T-cell (primary cell): Measurements from ENCODE around the gene BLOC1S1. TPM values are rescaled to one million over a fixed set of nuclear protein-coding genes. Genes with fewer than 3 reads are reported as not detected.

Experiments used
- ATAC-seq, 4 experiments: fragments of 200-7000 bp in 3 of 4; fragments of 150-1000 bp in 1 of 4; cut with Tn5 transposase; replicated peaks in 1 of 4; 1 replicate in 3 of 4; 2 replicates in 1 of 4; pipeline ENCODE4 v1.10.0; 2021; ENCODE audit warnings: moderate library complexity in 3 of 4, mild to moderate bottlenecking in 2 of 4, moderate number of reproducible peaks in 1 of 4
- CTCF ChIA-PET, 2 donors: fragments of 300-600 bp; sonication (Branson Sonifier 250); formaldehyde crosslinking; loops; one replicate each; lab custom pipeline; 2022; ENCODE audit warnings: antibody characterized with exemption in 2 of 2; lab: Charles Lee
- POLR2A ChIA-PET, 2 donors: fragments of 300-600 bp; sonication (Branson Sonifier 250); formaldehyde crosslinking; loops; one replicate each; lab custom pipeline; 2022; ENCODE audit warnings: antibody characterized with exemption in 2 of 2; lab: Charles Lee
- DNase-seq, 35 experiments: peaks; one replicate each; pipeline versions ENCODE4 v3.0.0 to v3.0.0-alpha.2; 2013 to 2023
- H3K27ac ChIP-seq: one replicate; pipeline ENCODE4 v1.5.1; 2013; ENCODE audit warnings: low read length
- H3K27me3 ChIP-seq, 2 experiments: replicated peaks in 1 of 2; 1 replicate in 1 of 2; 2 replicates in 1 of 2; pipeline versions ENCODE4 v1.6.1 to v1.7.0; 2013; ENCODE audit warnings: low read length in 1 of 2, mixed read lengths in 1 of 2; ENCODE audit not compliant: control insufficient read depth in 2 of 2, insufficient read depth in 2 of 2; ENCODE audit errors: extremely low read depth in 1 of 2
- H3K36me3 ChIP-seq, 2 donors: 1 replicate in 1 of 2; 2 replicates in 1 of 2; pipeline versions ENCODE4 v1.6.1 to v1.7.0; 2013; ENCODE audit warnings: low read length in 1 of 2; ENCODE audit not compliant: control insufficient read depth in 2 of 2, insufficient read depth in 1 of 2; ENCODE audit errors: extremely low read depth in 1 of 2
- H3K4me1 ChIP-seq, 2 experiments: 1 replicate in 1 of 2; 2 replicates in 1 of 2; pipeline versions ENCODE4 v1.6.1 to v1.7.0; 2013; ENCODE audit warnings: low read length in 2 of 2, mixed read lengths in 1 of 2; ENCODE audit not compliant: insufficient read depth in 2 of 2, control insufficient read depth in 1 of 2; ENCODE audit errors: extremely low read depth in 1 of 2
- H3K4me3 ChIP-seq, 2 donors: 1 replicate in 1 of 2; 2 replicates in 1 of 2; pipeline versions ENCODE4 v1.5.1 to v1.7.0; 2013; ENCODE audit warnings: mild to moderate bottlenecking in 2 of 2, low read length in 1 of 2, moderate library complexity in 1 of 2; ENCODE audit not compliant: control insufficient read depth in 1 of 2; ENCODE audit errors: extremely low read depth in 1 of 2
- H3K9me3 ChIP-seq: 2 replicates; pipeline ENCODE4 v1.7.0; 2013
- H3K27ac Mint-ChIP-seq, 2 donors: one replicate each; pipeline ENCODE4 v1.8.0; 2020 to 2021; ENCODE audit warnings: mild to moderate bottlenecking in 2 of 2, mixed read lengths in 2 of 2
- H3K27me3 Mint-ChIP-seq, 2 donors: one replicate each; pipeline ENCODE4 v1.8.0; 2021 to 2022; ENCODE audit warnings: mixed read lengths in 2 of 2
- H3K36me3 Mint-ChIP-seq: one replicate; pipeline ENCODE4 v1.8.0; 2021; ENCODE audit warnings: mixed read lengths
- H3K4me1 Mint-ChIP-seq, 3 donors: one replicate each; pipeline ENCODE4 v1.8.0; 2020 to 2022; ENCODE audit warnings: mixed read lengths in 3 of 3, mild to moderate bottlenecking in 1 of 3
- H3K4me3 Mint-ChIP-seq, 3 donors: one replicate each; pipeline ENCODE4 v1.8.0; 2020 to 2022; ENCODE audit warnings: mild to moderate bottlenecking in 3 of 3, mixed read lengths in 3 of 3, moderate library complexity in 3 of 3
- H3K9me3 Mint-ChIP-seq, 3 donors: one replicate each; pipeline ENCODE4 v1.8.0; 2020 to 2022; ENCODE audit warnings: mixed read lengths in 3 of 3
- WGBS: methylation state at CpG from one replicate; pipeline ENCODE4 v1.1.5; 2013; ENCODE audit warnings: missing lambda C conversion rate; ENCODE audit not compliant: insufficient coverage; 5-methylcytosine and 5-hydroxymethylcytosine counted together
- total RNA-seq, 35 experiments: library from RNA in 6 of 35; stranded (reverse) in 6 of 35; fragments of 120-200 nt in 1 of 35; gene quantifications; one replicate each; pipeline versions ENCODE4 v1.2.1 to v1.2.4 and lab custom pipeline; 2013 to 2026

BLOC1S1 gene
- total RNA-seq, 5 donors from 2014 or later (not counting 1 experiment from before 2014, with no cell fraction given), result 49.4 to 76.6 (median 72.7) TPM

- Mint-ChIP-seq H3K27ac (no peak overlapping the region), H3K4me3 (no peak overlapping the region), H3K9me3 (no peaks in the 10 kb centered on the region), H3K27me3 (peaks cover 2 to 5% of the 10 kb centered on the region in 2 donors), H3K4me1 (no peaks in the 10 kb centered on the region), H3K36me3 (no peaks in the 10 kb centered on the region)
- 86% methylated on average over 6 of the region's 7 CpGs for WGBS
- Histone ChIP-seq H3K27me3 (peaks cover 0 to 36% of the 10 kb centered on the region in 2 experiments), H3K27ac (no peak overlapping the region), H3K36me3 (no peaks in the 10 kb centered on the region), H3K4me3 (no peak overlapping the region), H3K4me1 (no peaks in the 10 kb centered on the region), H3K9me3 (no peaks in the 10 kb centered on the region)
- CTCF ChIA-PET, result interaction anchor here in 1 of 2 donors (0.7 kb wide), 1 partner anchor 19 kb away, joined by 4 read pairs; no protein-coding TSS in a partner anchor
- POLR2A ChIA-PET, result no interaction called here
- no peak for DNase-seq
- no peak for ATAC-seq
Observed at GRCh38 chr12:55697686-55698085, 18.2 kb upstream of the BLOC1S1 start.

GRCh38 chr12:55698241-55698955, 17.4 kb upstream of the BLOC1S1 start:
- no peaks in the 10 kb centered on the region for H3K4me1 Mint-ChIP-seq
- WGBS, result 90% methylated on average over 9 of the region's 16 CpGs
- CTCF ChIA-PET, result interaction anchor here in 1 of 2 donors (0.7 kb wide), 1 partner anchor 19 kb away, joined by 4 read pairs; no protein-coding TSS in a partner anchor
- no peak for ATAC-seq
- DNase-seq, result no peak
- no peaks in the 10 kb centered on the region for H3K36me3 Mint-ChIP-seq
- no peak overlapping the region for H3K27ac Mint-ChIP-seq
- Histone ChIP-seq H3K4me1 (no peaks in the 10 kb centered on the region), H3K9me3 (no peaks in the 10 kb centered on the region), H3K36me3 (no peaks in the 10 kb centered on the region), H3K4me3 (no peak overlapping the region), H3K27me3 (peaks cover 0 to 40% of the 10 kb centered on the region in 2 experiments), H3K27ac (no peak overlapping the region)
- POLR2A ChIA-PET, result no interaction called here
- peaks cover 2 to 9% of the 10 kb centered on the region in 2 donors for H3K27me3 Mint-ChIP-seq
- no peak overlapping the region for H3K4me3 Mint-ChIP-seq
- H3K9me3 Mint-ChIP-seq, result no peaks in the 10 kb centered on the region

- Mint-ChIP-seq H3K36me3 (no peaks in the 10 kb centered on the region), H3K4me1 (no peaks in the 10 kb centered on the region), H3K4me3 (no peak overlapping the region), H3K9me3 (no peaks in the 10 kb centered on the region), H3K27ac (no peak overlapping the region), H3K27me3 (peaks cover 2 to 9% of the 10 kb centered on the region in 2 donors)
- no CpG with 5 or more reads among the region's 1 CpG for WGBS
- H3K36me3 ChIP-seq, result no peaks in the 10 kb centered on the region
- H3K4me3 ChIP-seq, result no peak overlapping the region
- H3K9me3 ChIP-seq, result no peaks in the 10 kb centered on the region
- no peak for ATAC-seq
- H3K27ac ChIP-seq, result no peak overlapping the region
- ChIA-PET POLR2A (no interaction called here), CTCF (no interaction called here)
- peaks cover 0 to 43% of the 10 kb centered on the region in 2 experiments for H3K27me3 ChIP-seq
- H3K4me1 ChIP-seq, result no peaks in the 10 kb centered on the region
- no peak for DNase-seq
Observed at GRCh38 chr12:55698965-55699364, 16.9 kb upstream of the BLOC1S1 start.

- Histone ChIP-seq H3K9me3 (no peaks in the 10 kb centered on the region), H3K27ac (no peak overlapping the region), H3K27me3 (peaks cover 0 to 41% of the 10 kb centered on the region in 2 experiments), H3K4me1 (no peaks in the 10 kb centered on the region), H3K4me3 (no peak overlapping the region), H3K36me3 (no peaks in the 10 kb centered on the region)
- Mint-ChIP-seq H3K9me3 (no peaks in the 10 kb centered on the region), H3K27ac (no peak overlapping the region), H3K4me3 (no peak overlapping the region), H3K4me1 (no peaks in the 10 kb centered on the region), H3K27me3 (peaks cover 2 to 9% of the 10 kb centered on the region in 2 donors), H3K36me3 (no peaks in the 10 kb centered on the region)
- WGBS, result 67% methylated on average over 3 of the region's 5 CpGs
- ChIA-PET POLR2A (no interaction called here), CTCF (no interaction called here)
- DNase-seq (no peak), ATAC-seq (no peak)
Observed at GRCh38 chr12:55699471-55700055, 16.3 kb upstream of the BLOC1S1 start.

- Histone ChIP-seq H3K27me3 (peaks cover 0 to 41% of the 10 kb centered on the region in 2 experiments), H3K36me3 (no peaks in the 10 kb centered on the region), H3K27ac (no peak overlapping the region), H3K4me1 (no peaks in the 10 kb centered on the region), H3K4me3 (no peak overlapping the region), H3K9me3 (no peaks in the 10 kb centered on the region)
- peaks cover 2 to 9% of the 10 kb centered on the region in 2 donors for H3K27me3 Mint-ChIP-seq
- ATAC-seq (no peak), DNase-seq (no peak)
- WGBS, result 92% methylated on average over 16 of the region's 21 CpGs
- POLR2A ChIA-PET, result no interaction called here
- H3K4me3 Mint-ChIP-seq, result no peak overlapping the region
- H3K4me1 Mint-ChIP-seq, result no peaks in the 10 kb centered on the region
- H3K36me3 Mint-ChIP-seq, result no peaks in the 10 kb centered on the region
- no peak overlapping the region for H3K27ac Mint-ChIP-seq
- CTCF ChIA-PET, result no interaction called here
- no peaks in the 10 kb centered on the region for H3K9me3 Mint-ChIP-seq
Observed at GRCh38 chr12:55700255-55701018, 15.4 kb upstream of the BLOC1S1 start.

GRCh38 chr12:55702861-55703260, 13.0 kb upstream of the BLOC1S1 start:
- peaks cover 0 to 10% of the 10 kb centered on the region in 2 experiments for H3K4me1 ChIP-seq

More at GRCh38 chr12:55702861-55703260, 13.0 kb upstream of the BLOC1S1 start:
- Mint-ChIP-seq H3K27me3 (peaks cover 5 to 11% of the 10 kb centered on the region in 2 donors), H3K4me1 (peaks cover 7 to 9% (median 7%) of the 10 kb centered on the region in 3 donors), H3K27ac (no peak overlapping the region), H3K36me3 (no peaks in the 10 kb centered on the region), H3K9me3 (no peaks in the 10 kb centered on the region), H3K4me3 (no peak overlapping the region)
- H3K36me3 ChIP-seq, result no peaks in the 10 kb centered on the region
- CTCF ChIA-PET, result no interaction called here
- DNase-seq (no peak), ATAC-seq (no peak)
- no peak overlapping the region for H3K27ac ChIP-seq
- peaks cover 0 to 42% of the 10 kb centered on the region in 2 experiments for H3K27me3 ChIP-seq
- POLR2A ChIA-PET, result no interaction called here
- WGBS, result 80% methylated on average over 1 of the region's 8 CpGs
- no peaks in the 10 kb centered on the region for H3K9me3 ChIP-seq
- no peak overlapping the region for H3K4me3 ChIP-seq
